ENCODE data around the gene CCDC201.
A peak's percentile ranks its signal among the peaks of the same experiment; 100 is the strongest.

Gene CCDC201

DNA sequence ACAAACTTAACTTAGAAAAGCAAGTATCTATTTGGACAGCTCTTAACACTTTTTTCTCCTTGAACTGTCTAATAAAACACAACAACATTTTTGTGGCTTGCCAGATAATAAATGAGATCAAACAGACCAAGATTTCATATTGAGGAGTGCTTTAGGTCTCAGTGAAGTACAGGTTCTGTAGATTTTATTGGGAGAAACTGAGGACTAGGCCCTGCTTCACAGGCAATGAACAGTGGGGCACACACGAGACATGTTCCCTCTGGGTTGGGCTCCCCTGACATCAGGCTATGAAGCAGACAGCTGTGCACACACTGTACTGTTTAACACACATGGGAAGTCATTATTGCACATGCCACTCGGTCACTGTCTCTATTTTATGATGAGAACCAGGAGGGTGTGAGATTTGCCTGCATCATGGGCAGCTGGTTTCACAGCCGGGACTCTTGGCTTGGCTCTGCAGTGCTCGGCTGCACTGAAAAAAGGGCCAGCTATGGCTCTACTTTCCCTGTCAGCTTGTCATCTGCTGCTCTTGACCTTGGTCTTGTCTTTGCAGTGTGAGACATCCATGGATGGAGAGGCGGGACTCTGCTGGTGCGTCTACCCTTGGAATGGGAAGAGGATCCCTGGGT, 19.6 kb upstream of the CCDC201 start:
- no peak for DNase-seq

DNA sequence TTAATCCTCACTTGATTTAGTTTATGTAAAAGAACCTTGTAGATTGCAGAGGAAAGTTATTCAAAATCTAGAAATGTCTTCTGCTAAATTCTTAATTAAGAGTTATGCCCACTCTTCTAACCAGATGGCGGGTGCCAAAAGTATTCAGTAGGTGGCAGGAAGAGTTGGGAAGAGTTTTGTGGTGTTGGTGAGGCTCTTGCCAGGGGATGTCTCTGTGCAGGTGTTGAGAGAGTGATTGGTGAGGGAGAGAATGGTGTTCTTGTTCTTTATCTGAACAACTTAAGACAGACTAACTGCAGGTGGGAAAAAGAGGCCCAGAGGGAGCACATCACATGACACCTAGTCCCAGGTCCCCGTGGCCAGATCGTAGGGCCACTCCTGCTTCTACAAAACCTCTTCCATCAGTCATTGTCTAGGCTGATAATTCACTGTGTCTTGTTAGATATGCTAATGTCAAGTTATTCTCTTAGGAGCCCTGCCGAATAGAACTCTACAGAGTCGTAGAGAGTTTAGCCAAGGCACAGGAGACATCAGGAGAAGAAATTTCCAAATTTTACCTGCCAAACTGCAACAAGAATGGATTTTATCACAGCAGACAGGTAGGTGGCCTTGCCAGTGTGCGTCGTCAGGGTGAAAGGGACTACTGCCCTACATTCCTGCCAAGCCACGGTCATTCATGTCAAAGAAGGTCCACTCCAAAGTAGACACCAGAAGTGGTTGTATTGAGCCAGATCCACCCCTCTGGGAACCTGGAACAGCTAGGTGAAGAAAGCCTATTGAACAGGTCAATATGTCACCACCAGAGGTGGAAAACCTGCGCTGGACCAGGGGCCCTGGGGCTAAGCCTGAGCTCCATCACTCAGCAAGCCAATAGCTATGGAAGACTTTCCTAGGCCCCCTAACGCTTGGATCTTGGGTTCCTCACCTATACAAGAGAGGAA, 18.9 kb upstream of the CCDC201 start:
- no peak for DNase-seq

DNA sequence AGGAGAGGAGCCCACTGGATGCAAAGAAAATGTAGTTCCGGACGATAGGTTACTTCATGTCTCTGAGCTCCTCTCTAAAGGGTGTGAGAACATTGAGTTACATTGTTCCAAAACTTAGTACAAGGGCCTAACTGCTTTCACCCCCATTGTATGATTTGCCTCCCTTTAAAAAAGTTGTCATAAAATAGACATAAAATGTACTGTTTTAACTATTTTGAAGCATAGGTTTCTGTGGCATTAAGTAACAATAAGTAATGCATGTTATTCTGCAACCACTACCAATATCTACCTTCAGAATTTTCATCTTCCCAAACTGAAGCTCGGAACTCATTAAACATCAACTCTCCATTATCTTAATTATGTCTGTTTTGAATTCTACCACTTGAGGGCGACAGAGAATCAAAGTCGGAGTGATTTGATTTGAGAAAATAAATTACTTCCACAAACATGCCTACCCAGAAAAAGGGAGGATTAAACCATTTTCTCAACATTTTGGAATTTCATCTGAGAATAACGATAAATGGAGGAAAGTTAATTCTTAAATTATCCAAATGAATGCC, 18.1 kb upstream of the CCDC201 start:
- DNase-seq: peak; percentile 42

DNA sequence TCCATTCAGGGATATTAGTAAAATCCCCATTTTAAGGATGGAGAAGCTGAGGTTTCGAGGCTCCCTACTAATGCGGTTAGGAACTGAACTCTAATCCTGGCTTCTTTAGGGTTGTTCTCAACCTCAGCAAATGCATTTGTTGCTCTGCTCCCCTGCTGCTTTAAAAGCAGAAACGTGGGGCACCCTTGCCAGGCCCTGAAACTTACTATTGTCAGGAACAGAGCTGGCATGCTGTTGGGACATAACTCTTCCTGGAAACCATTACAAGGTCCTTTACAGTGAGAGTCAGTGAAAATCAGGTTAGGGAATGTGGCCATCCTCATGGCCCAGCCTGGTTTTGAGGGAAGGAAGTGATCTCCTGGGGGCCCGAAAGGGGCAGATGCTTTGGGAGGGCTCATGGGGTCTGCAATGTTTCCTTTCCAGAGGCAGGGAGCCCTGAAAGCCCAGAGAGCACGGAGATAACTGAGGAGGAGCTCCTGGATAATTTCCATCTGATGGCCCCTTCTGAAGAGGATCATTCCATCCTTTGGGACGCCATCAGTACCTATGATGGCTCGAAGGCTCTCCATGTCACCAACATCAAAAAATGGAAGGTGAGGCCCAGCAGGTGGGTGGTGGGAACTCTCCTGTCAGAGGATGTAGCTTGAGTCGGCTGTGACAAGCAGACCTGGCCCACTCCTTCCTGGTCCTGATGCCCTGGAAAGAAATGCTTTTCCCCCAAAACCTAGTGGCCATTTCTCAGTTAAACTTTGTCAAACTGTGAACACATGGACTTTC, 17.4 kb upstream of the CCDC201 start:
- no peak for DNase-seq

DNA sequence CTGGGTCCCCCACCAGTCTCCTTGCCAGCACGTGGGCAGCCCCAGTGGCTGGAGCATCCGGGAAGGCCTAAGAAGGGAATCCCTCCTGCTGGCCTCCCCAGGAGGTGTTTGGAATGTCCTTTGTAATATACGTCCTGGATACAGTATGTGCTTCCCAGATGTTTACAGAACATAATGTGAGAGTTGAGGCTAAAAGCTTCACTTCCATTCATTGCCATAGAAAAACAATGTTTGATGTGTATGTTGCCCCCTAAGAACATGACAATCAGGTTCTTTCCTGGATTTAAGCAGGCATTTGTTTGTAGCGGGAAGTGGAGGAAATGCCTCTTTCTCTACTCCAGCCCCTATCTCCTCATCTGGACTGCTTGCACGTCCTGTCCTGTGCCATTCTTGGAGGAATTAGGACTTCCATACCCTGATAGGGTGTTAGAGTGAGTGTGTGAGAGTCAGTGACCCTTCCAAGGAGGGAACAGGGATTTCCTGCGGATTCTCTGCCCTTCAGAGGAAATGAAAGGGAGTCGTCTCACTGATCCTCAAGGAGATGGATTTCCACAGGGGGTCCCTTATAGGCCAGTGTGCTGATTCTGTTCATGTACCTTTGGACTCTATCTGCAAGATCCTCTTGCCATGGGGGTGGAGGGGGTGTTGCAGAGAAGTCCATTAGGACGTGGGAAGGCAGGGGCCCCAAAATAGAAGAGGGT, 16.6 kb upstream of the CCDC201 start:
- no peak for DNase-seq

DNA sequence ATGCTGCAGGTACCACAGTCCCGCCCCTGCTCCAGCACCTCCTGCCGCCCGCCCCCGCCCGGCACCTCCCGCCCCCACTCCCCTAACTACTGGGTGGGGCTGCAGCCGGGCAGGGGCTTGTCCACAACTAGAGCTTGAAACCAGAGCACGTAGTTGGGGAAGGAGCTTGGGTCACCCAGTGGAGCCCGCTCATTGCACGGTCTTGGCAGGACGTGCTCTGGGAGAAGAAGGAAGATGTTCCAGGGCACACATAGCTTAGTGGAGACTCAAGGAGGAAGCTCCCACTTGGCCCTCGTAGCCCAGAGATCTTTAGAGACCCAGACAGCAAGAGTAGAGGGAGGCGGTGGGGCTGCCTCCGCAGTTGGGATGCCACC, 16.1 kb upstream of the CCDC201 start:
- DNase-seq: no peak

DNA sequence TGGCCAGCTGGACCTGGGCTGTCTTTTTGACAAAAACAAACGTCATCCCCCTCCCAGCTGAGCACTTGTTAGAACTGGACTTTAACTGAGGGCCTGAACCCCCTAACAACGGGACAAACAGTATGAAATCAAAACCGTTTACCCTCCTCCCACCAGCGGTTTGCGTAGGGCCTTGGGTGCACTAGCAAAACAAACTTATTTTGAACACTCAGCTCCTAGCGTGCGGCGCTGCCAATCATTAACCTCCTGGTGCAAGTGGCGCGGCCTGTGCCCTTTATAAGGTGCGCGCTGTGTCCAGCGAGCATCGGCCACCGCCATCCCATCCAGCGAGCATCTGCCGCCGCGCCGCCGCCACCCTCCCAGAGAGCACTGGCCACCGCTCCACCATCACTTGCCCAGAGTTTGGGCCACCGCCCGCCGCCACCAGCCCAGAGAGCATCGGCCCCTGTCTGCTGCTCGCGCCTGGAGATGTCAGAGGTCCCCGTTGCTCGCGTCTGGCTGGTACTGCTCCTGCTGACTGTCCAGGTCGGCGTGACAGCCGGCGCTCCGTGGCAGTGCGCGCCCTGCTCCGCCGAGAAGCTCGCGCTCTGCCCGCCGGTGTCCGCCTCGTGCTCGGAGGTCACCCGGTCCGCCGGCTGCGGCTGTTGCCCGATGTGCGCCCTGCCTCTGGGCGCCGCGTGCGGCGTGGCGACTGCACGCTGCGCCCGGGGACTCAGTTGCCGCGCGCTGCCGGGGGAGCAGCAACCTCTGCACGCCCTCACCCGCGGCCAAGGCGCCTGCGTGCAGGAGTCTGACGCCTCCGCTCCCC, 15.5 kb upstream of the CCDC201 start, which contains the start of gene IGFBP1:
IGFBP1 (plus strand) TSS at position 304 of the 808 bp plus-strand sequence; CDS start at position 469, 165 bp downstream.
- DNase-seq: no peak

DNA sequence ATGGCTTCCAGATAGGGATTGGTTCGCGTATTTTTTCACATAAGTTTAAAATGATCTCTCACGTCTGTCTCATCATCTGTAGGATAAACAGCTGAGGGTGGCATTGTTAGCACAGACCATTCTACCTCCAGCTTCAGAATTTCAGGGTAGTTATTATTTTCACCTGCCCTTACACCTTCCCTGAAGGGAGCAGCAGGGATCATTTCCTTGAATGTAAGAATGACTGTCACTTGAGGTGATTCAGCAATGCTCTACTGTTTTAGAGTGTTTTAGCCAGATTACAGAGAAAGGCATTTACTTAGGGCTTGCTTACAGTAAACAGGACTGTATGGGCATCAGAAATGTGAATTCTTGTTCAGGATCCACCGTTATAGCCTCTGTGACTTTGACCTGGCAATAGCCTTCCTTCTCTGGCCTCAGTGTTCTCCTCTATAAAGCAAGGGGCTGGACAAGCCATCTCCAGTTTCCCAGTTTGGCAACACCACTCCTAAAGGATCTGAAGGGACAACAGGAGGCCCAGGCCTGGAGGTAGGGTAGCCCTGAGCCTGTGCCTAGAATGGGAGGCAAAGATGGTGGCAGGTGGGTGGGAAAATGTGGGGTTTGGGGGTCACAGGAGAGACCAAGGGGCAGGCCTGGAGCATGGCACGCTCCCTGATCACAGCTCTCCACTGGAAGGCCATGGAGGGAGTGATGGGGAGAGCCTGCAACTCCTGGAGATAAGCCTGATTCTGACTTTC, 14.2 kb upstream of the CCDC201 start:
- no peak for DNase-seq

DNA sequence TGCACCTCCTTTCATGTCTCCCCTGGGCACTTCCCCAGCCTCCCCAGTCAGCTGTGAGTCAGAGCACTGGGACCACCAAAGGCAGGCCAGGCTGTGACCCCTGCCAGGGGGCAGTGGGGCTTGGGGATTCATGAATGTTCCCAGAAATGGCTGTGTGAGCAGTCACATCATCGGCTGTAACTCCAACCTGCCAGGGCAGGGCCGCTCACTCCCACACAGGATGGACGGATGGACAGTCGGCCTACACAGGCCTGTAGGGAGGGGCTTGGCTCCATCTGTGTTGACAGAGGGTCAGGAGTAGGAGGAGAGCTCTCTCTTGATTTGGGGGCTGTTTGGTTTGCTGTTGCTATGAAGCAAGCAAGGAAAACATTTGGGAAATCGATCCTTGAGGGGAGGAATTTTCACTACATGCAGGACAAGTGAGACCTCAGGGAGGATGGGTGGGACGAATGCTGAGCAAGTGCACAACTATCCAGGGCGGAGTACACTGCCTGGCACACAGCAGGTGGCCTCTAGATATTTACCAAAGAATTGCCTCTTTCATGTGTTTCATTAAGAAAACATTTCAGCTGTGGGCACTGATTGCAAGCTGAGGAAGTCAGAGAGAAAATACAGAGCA, 12.5 kb upstream of the CCDC201 start:
- DNase-seq: no peak

DNA sequence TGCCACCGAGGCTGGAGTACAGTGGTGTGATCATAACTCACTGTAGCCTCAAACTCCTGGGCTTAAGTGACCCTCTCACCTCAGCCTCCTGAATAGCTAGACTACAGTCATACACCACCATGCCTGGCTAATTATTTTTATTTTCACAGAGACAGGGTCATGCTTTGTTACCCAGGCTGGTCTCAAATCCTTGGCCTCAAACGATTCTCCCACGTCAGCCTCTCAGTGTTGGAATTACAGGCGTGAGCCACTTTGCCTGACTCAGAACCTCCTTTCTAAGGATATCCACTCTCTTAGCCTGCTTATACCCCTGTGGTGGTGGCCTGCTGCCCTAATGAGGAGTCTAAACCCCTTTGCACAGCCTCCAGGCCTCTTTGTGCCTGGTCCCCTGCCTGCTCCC, 11.3 kb upstream of the CCDC201 start:
- DNase-seq: no peak

DNA sequence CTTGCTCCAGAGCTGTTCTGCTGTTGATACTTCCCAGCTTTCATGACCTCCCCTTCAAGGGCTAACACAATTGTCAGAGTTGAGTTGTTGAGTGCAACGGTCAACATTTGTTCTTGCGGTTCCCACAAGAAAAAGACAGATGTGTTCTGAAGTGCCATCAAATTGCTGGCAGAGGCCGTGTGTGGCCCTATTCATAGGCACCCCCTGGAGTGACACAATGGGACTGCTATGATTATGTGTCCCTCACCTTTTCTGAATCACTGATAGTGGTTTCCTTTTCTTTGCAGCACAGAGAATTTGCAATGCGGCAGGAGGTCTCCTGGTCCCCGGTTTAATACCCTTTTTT, 9.6 kb upstream of the CCDC201 start:
- DNase-seq: no peak

DNA sequence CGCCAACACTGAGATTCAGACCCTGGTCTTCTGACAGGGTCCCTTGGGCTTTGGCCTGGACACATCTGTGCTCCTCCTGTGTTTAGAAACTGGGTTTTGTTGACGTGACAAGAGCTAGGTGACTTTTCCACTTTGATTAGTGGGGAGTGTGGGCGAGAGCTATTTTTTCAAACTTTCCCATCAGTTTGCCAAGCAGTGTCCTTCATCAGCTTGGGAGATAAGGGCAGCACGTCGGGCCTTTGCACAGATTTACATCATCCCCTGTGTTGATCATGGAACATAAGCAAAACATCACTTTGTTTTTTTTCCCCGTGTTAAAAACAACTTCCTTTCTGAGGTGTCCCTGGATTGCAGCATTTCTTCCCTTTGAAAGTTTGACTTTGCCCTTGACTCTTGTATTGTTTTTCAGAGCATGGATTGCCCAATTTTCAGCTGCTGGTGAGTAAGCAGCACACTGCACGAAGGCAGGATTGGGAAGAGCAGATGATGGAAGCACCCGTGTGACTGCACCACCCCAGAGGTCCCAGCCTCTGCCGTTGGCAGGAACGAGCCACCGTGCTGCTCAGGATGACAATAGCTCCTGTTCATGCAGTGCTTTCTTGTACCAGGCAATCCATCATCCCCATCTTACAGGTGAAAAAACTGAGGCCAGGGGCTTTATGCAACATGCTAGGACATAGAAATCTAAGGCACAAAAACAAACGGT, 9.0 kb upstream of the CCDC201 start:
- DNase-seq: no peak

DNA sequence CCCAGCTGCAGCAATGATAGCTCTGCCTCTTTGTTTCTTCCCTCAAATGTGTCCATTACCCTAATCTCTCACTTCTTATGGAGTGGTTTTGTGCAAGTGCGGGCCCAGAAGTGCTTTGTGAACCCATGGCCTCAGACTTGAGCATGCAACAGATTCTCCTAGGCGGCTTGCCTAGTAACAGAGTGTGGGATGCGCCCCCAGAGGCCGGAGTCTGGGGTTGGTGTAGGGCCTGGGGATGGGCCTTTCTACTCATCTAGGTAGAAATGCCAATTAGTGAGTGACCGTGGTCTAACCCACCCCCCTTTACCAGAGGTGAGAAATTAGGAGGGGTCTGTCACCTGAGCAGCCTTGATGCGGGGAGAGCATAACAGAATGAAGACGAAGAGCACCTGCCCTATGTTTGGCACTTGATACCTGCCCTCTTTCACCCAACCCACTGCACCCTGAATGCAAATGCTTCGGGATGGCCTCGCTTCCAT, 8.4 kb upstream of the CCDC201 start:
- no peak for DNase-seq

DNA sequence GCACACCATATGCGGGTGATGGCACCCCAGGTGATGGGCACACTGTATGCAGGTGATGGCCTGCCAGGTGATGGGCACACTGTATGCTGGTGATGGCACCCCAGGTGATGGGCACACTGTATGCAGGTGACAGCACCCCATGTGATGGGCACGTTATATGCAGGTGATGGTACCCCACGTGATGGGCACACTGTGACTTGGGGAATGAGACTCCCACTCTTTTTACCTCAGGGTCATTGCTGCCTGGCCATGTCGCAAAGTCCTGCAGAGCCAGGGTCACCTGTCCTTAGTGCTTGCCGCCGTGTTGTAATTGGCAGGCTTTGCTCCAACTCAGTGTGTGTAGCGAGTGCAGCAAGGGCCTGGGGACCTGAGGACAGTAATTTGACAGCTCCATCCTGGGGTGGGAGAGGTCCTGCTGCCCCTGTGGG, 7.6 kb upstream of the CCDC201 start:
- no peak for DNase-seq

DNA sequence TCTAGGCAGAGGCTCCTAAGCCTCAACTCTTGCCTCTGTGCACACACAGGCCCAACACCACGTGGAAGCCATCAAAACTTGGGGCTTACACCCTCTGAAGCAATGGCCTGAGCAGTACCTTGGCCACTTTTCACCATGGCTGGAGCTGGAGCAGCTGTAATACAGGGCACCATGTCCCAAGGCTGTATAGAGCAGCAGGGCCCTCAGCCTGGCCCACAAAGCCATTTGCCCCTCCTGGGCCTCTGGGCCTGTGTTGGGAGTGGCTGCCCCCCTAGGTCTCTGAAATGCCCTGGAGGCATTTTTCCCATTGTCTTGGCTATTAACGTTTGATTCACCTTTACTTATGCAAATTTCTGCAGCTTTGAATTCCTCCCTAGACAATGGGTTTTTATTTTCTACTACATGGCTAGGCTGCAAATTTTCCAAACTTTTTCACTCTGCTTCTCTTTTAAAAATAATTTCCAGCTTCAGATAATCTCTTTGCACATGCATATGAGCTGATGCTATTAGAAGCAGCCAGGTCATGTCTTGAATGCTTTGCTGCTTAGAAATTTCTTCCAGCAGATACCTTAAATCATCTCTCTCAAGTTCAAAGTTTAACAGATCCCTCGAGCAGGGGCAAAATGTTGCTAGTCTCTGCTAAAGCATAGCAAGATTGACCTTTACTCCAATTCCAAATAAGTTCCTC, 5.7 kb upstream of the CCDC201 start:
- DNase-seq: no peak

DNA sequence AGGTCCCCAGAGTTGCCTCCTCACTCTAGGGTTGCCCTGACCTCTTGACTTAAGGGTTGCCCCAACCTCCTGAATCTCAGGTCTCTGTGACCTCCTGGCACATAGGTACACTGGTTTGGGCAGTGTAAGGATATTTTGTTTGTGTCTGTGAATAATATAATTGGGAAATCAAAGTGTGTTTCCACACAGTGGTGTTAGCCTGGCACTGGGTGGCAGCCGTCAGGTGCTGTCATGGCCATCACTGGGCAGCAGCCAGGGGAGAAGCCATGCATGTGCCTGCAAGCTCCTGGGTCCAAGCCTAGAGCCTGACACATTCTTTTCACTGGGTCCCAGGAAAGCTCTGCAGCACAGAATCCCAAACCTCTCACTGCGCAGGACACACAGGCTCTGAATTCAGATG, 3.6 kb upstream of the CCDC201 start:
- no peak for DNase-seq

DNA sequence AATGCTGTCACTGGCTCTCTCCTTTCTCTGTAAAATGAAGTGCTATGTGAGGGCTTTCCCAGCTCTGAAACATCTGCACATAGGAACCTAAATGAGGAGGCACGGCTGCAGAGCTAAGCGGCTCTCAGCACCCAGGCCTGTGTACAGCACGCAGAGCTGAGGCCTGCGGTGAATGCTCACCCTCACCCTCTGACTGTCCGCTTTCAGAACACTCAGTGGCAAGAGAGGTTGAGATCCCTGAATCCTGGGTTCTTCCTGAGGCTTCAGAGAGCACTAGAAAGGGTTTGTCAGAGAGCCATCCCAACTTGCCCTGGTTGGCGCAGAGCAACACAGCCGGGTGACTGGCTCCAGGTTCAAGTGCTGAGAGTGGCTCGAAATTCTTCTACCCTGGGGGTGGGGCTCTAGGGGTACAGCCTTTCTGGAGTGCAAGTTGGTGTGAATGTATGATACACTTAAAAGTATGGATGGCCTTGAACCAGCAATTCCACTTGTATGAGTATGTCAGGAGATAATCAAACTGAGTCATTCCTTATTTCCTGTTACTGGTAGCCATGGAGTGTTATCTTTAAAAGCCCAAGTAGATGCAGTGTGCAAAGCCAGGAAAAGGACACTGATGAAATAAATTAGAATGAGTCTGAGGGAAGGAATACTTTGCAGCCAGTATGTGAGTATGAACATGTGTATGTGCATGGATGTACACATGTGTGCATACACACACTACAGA, 1.7 kb upstream of the CCDC201 start:
- DNase-seq: no peak

DNA sequence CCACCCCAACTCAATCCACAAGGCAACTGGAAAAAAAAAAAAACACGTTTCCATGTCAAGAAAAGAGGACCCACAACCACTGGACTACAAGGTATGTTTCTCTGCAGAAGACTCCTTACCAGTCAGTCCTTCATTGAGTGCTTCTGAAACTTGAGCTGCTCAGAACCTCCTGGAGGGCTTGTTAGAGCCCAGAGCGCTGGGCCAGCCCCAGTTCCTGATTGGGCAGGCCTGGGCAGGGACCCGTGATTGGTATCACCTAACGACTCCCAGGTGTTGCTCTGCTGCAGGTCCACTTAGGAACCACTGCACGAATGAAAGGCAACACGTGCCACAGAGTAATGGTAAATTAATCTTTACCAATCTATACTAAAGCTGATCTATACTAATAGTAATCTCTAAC, 473 bp upstream of the CCDC201 start:
- no peak for DNase-seq

Measured in KG1 (cell line).